Measurements from ENCODE around the gene KCMF1.

GRCh38 chr2:84924173-84925106 is 46.5 kb upstream of the KCMF1 start:
- TF ChIP-seq CTCF (IDR thresholded peaks at IDR 0.05; ENCODE audit: poor library complexity) (no peak), EZH2 (IDR thresholded peaks at IDR 0.05; ENCODE audit: borderline replicate concordance) (no peak), EZH2phosphoT487 (IDR thresholded peaks at IDR 0.05; ENCODE audit: low read depth, severe bottlenecking, unreplicated experiment) (no peak)

Data from hepatocyte (in vitro differentiated cells).